K562 (cell line): ENCODE results near the gene STARD3NL. TPM values are rescaled to one million over a fixed set of nuclear protein-coding genes. Genes with fewer than 3 reads are reported as not detected.

Source experiments
- ATAC-seq: fragments of 200-7000 bp; cut with Tn5 transposase; 3 replicates; pipeline ENCODE4 v1.9.1; 2020; ENCODE audit warnings: moderate library complexity
- BruUV-seq: library from RNA; stranded (reverse); fragments of 400-500 nt; replicated peaks from 2 replicates; lab custom pipeline; 2021; lab: Mats Ljungman, UMichigan
- CTCF ChIA-PET: fragments of 300-600 bp; formaldehyde crosslinking; extraction: SDS; loops from one replicate; lab custom pipeline; 2021; ENCODE audit warnings: low intra/inter-chr PET ratio; lab: Yijun Ruan, JAX
- POLR2A ChIA-PET: fragments of 300-600, 350-650 bp; sonication (Branson Sonifier 250); formaldehyde crosslinking; extraction: SDS; loops from one replicate; lab custom pipeline; 2021; ENCODE audit warnings: antibody characterized with exemption, inconsistent platforms; lab: Yijun Ruan, JAX
- DNase-seq, 4 experiments: peaks; one replicate each; pipeline versions ENCODE4 v3.0.0 to v3.0.0-alpha.2; 2011 to 2018; ENCODE audit warnings: low spot score in 3 of 4, mixed read lengths in 3 of 4; ENCODE audit errors: extremely low read depth in 1 of 4
- FAIRE-seq: peaks from 2 replicates; lab custom pipeline; 2011; peaks lifted over from hg19 to GRCh38; lab: Jason Lieb, UNC
- H2AFZ ChIP-seq: 2 replicates; pipeline ENCODE4 v1.6.0; 2011; ENCODE audit warnings: low read depth, low read length, control low read depth, inconsistent platforms
- H3K27ac ChIP-seq: fragments of 200-600 bp; 3 replicates; pipeline ENCODE4 v1.8.0; 2011; ENCODE audit warnings: low read depth, mild to moderate bottlenecking, control low read depth, inconsistent platforms, low read length, moderate library complexity, mixed read lengths; ENCODE audit errors: extremely low read depth
- H3K27me3 ChIP-seq, 2 experiments: fragments of 300-600 bp in 1 of 2; 2 replicates in 1 of 2; 3 replicates in 1 of 2; pipeline versions ENCODE4 v1.6.0 to v1.8.0; 2011; ENCODE audit warnings: inconsistent platforms in 2 of 2, low read length in 2 of 2, mild to moderate bottlenecking in 1 of 2, mixed read lengths in 1 of 2, moderate library complexity in 1 of 2; ENCODE audit not compliant: control insufficient read depth in 2 of 2, insufficient read depth in 2 of 2
- H3K36me3 ChIP-seq: fragments of 300-600 bp; 3 replicates; pipeline ENCODE4 v1.8.0; 2011; ENCODE audit warnings: mild to moderate bottlenecking, low read length, inconsistent platforms; ENCODE audit not compliant: control insufficient read depth, insufficient read depth
- H3K4me1 ChIP-seq, 2 experiments: fragments of 200-600 bp in 1 of 2; replicated peaks in 1 of 2; 2 replicates in 1 of 2; 3 replicates in 1 of 2; pipeline versions ENCODE4 v1.5.1 to v1.8.0; 2011; ENCODE audit warnings: inconsistent platforms in 2 of 2, low read length in 2 of 2, mild to moderate bottlenecking in 1 of 2, mixed read lengths in 1 of 2, moderate library complexity in 1 of 2; ENCODE audit not compliant: control insufficient read depth in 2 of 2, insufficient read depth in 2 of 2
- H3K4me2 ChIP-seq: 2 replicates; pipeline ENCODE4 v1.6.1; 2011; ENCODE audit warnings: low read length, control low read depth, inconsistent platforms, mixed read lengths; ENCODE audit not compliant: insufficient read depth
- H3K4me3 ChIP-seq: fragments of 200-600 bp; sonication (generic), shearing (Covaris generic); 2 replicates; pipeline ENCODE4 v1.5.1; 2016; ENCODE audit warnings: control low read depth, inconsistent platforms
- H3K79me2 ChIP-seq: fragments of 200-600 bp; 3 replicates; pipeline ENCODE4 v1.8.0; 2011; ENCODE audit warnings: low read length, inconsistent platforms; ENCODE audit not compliant: control insufficient read depth, insufficient read depth
- H3K9ac ChIP-seq, 2 experiments: 2 replicates each; pipeline versions ENCODE4 v1.6.0 to v1.6.1; 2011; ENCODE audit warnings: low read depth in 2 of 2, low read length in 2 of 2, control low read depth in 1 of 2, inconsistent platforms in 1 of 2, mild to moderate bottlenecking in 1 of 2, mixed read lengths in 1 of 2; ENCODE audit not compliant: insufficient read depth in 1 of 2
- H3K9me1 ChIP-seq: one replicate; pipeline ENCODE4 v1.6.0; 2011; ENCODE audit warnings: inconsistent platforms, mild to moderate bottlenecking, low read length, moderate library complexity; ENCODE audit not compliant: control insufficient read depth, insufficient read depth
- H3K9me3 ChIP-seq: replicated peaks from 2 replicates; pipeline ENCODE4 v1.5.1; 2011; ENCODE audit warnings: low read depth, low read length, inconsistent platforms; ENCODE audit not compliant: control insufficient read depth, insufficient read depth
- H4K20me1 ChIP-seq: replicated peaks from 2 replicates; pipeline ENCODE4 v1.6.1; 2011; ENCODE audit warnings: low read length, inconsistent platforms, mixed read lengths; ENCODE audit not compliant: control insufficient read depth, insufficient read depth
- DPF2 ChIP-seq: fragments of 450-650 bp; IDR thresholded peaks from 2 replicates; pipeline ENCODE4 v1.6.1; 2016
- HMBOX1 ChIP-seq: sonication (generic); IDR thresholded peaks from 2 replicates; pipeline ENCODE4 v1.6.1; 2016
- WGBS: fragments of 100-300 bp; shearing (Covaris generic); methylation state at CpG from one replicate; pipeline ENCODE4 v1.1.6; 2016; ENCODE audit warnings: low coverage, mixed read lengths; ENCODE audit not compliant: insufficient coverage; ENCODE audit errors: missing lambda C conversion rate; 5-methylcytosine and 5-hydroxymethylcytosine counted together
- in situ Hi-C: fragments of 300-500 bp; cut with MboI; formaldehyde crosslinking; loops from 4 replicates; pipeline ENCODE4 v1.15.0; 2018; ENCODE audit warnings: inconsistent platforms, mixed read lengths
- intact Hi-C: fragments of 100-400 bp; cut with micrococcal nuclease; formaldehyde crosslinking; loops from 2 replicates; pipeline ENCODE4 v1.14.2; 2022
- polyA plus RNA-seq, 8 experiments: library from polyadenylated mRNA; depleted of rRNA in 4 of 8; stranded (reverse) in 5 of 8; unstranded in 3 of 8; fragments of >200 nt; fragmentation: Nextera tagmentation in 2 of 8; fragmentation: Illumina TruSeq in 1 of 8; extraction: Ambion mirVana in 2 of 8; extraction: Trizol in 1 of 8; gene quantifications; 2 replicates each; pipeline versions ENCODE4 v1.2.1 to v1.2.3, GENCODE V29; 2011 to 2014; ENCODE audit warnings: inconsistent platforms in 1 of 8, missing spikeins in 1 of 8
- total RNA-seq, 7 experiments: library from RNA; depleted of rRNA in 6 of 7; stranded (reverse); fragments of >200 nt in 6 of 7; fragmentation: Illumina TruSeq in 2 of 7; extraction: Trizol in 2 of 7; gene quantifications; 2 replicates each; pipeline versions ENCODE4 v1.2.1 to v1.2.3, GENCODE V29; 2011 to 2021; ENCODE audit warnings: low replicate concordance in 1 of 7
- TF ChIP-seq, protein P1 (sequence below), 2 experiments: fragments of 450-650 bp; IDR thresholded peaks; 2 replicates each; pipeline ENCODE4 v1.6.1; 2016

The STARD3NL gene
- total and polyA plus RNA-seq, 9 of the 15 experiments (the other 6 are each of a cell fraction or from before 2014, with no cell fraction given), result 42.2 to 90.0 (median 57.6) TPM

DNA sequence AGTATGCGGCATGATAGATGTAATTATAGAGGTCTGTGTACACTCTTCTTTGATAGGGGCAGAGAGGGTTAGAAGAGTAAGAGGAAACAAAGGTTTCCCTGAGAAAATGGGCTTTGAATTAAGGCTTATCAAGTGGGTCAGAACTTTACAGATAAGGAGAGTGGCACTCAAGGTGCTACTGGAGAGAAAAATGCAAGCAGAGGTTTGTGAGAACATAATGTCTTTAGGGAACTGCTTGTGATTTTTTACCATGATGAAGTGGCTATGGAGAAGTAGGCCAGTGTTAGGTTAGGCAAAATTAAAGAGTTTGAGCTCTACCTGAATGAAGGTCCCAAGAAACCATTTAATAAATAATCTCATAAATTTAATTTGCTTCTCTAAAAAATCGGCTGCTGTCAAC is 14.3 kb downstream of the STARD3NL start:
- DNase-seq (no peak), FAIRE-seq (no peak), ATAC-seq (no peak)
- CTCF ChIA-PET, result no interaction called here
- no peaks in the 10 kb centered on the region; a peak in 1 of 5 replicates for H3K4me1 ChIP-seq
- intact Hi-C loops, result no loop called here
- BruUV-seq, result no TSS peak
- H3K27me3 ChIP-seq, result no peaks in the 10 kb centered on the region
- no peaks in the 10 kb centered on the region for H3K9me1 ChIP-seq
- H3K36me3 ChIP-seq, result no peaks in the 10 kb centered on the region
- no peak overlapping the region for H3K27ac ChIP-seq
- peaks cover 54% of the 10 kb centered on the region for H3K79me2 ChIP-seq
- in situ Hi-C loops, result no loop called here
- 80% methylated on average over 2 of the region's 2 CpGs for WGBS
- no peaks in the 10 kb centered on the region for H3K9me3 ChIP-seq
- no peak overlapping the region for H3K4me2 ChIP-seq
- H2AFZ ChIP-seq, result no peak overlapping the region
- TF ChIP-seq DPF2, result no peak
- TF ChIP-seq, protein P1, sequence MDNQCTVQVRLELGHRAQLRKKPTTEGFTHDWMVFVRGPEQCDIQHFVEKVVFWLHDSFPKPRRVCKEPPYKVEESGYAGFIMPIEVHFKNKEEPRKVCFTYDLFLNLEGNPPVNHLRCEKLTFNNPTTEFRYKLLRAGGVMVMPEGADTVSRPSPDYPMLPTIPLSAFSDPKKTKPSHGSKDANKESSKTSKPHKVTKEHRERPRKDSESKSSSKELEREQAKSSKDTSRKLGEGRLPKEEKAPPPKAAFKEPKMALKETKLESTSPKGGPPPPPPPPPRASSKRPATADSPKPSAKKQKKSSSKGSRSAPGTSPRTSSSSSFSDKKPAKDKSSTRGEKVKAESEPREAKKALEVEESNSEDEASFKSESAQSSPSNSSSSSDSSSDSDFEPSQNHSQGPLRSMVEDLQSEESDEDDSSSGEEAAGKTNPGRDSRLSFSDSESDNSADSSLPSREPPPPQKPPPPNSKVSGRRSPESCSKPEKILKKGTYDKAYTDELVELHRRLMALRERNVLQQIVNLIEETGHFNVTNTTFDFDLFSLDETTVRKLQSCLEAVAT (IDR thresholded peaks at IDR 0.05), result no peak
- TF ChIP-seq HMBOX1, result no peak
- no peaks in the 10 kb centered on the region for H4K20me1 ChIP-seq
- no peak overlapping the region for H3K9ac ChIP-seq
- H3K4me3 ChIP-seq, result no peak overlapping the region
- POLR2A ChIA-PET, result interaction anchor here (1.0 kb wide), 1 partner anchor 10 kb away, joined by 3 read pairs; no protein-coding TSS in a partner anchor
